ENCODE data around the gene ZNF280B. TPM values are rescaled to one million over a fixed set of nuclear protein-coding genes. Genes with fewer than 3 reads are reported as not detected.

The ZNF280B gene
- total and polyA plus RNA-seq, 2 of the 13 experiments (the other 11 are each of a cell fraction or from before 2014, with no cell fraction given) = 3.7 to 3.9 TPM

DNA sequence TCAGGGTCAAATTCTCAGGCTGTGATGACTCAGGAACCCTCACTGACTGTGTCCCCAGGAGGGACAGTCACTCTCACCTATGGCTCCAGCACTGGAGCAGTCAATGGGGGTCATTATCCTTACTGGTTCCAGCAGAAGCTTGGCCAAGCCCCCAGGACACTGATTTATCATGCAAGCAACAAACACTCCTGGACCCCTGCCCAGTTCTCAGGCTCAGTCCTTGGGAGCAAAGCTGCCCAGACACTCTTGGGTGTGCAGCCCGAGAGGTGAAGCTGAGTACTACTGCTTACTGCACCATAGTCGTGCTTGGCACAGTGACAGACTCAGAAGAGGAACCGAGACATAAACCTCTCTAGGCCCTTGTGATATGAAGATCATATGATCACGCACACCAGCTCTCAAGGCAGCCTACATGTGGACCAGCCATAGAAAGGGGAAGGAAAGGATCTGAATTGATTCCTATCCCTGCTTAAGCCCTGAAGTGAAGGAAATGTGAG lies 58.2 kb downstream of the ZNF280B start (continued):
- TF ChIP-seq, protein P1, sequence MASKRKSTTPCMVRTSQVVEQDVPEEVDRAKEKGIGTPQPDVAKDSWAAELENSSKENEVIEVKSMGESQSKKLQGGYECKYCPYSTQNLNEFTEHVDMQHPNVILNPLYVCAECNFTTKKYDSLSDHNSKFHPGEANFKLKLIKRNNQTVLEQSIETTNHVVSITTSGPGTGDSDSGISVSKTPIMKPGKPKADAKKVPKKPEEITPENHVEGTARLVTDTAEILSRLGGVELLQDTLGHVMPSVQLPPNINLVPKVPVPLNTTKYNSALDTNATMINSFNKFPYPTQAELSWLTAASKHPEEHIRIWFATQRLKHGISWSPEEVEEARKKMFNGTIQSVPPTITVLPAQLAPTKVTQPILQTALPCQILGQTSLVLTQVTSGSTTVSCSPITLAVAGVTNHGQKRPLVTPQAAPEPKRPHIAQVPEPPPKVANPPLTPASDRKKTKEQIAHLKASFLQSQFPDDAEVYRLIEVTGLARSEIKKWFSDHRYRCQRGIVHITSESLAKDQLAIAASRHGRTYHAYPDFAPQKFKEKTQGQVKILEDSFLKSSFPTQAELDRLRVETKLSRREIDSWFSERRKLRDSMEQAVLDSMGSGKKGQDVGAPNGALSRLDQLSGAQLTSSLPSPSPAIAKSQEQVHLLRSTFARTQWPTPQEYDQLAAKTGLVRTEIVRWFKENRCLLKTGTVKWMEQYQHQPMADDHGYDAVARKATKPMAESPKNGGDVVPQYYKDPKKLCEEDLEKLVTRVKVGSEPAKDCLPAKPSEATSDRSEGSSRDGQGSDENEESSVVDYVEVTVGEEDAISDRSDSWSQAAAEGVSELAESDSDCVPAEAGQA (IDR thresholded peaks at IDR 0.05; ENCODE audit: low read depth) = no peak
- TF ChIP-seq, protein P1 (CRISPR knock-in tag; IDR thresholded peaks at IDR 0.05; ENCODE audit: borderline replicate concordance) = no peak
- no peak for TF ChIP-seq ZNF431 (CRISPR knock-in tag; IDR thresholded peaks at IDR 0.05; ENCODE audit: borderline replicate concordance, low read depth)
- no peak for TF ChIP-seq SNAPC2 (CRISPR knock-in tag; IDR thresholded peaks at IDR 0.05)
- TF ChIP-seq MTF2 (CRISPR knock-in tag; IDR thresholded peaks at IDR 0.05; ENCODE audit: borderline replicate concordance) = no peak
- no peak for TF ChIP-seq ZBTB8A (CRISPR knock-in tag; IDR thresholded peaks at IDR 0.05; ENCODE audit: borderline replicate concordance, low read depth)
- TF ChIP-seq ZNF333 (CRISPR knock-in tag; IDR thresholded peaks at IDR 0.05; ENCODE audit: borderline replicate concordance) = no peak
- TF ChIP-seq, protein P2, sequence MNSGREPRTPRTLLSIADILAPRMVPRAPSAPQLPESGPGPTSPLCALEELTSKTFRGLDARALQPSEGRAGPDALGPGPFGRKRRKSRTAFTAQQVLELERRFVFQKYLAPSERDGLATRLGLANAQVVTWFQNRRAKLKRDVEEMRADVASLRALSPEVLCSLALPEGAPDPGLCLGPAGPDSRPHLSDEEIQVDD (CRISPR knock-in tag; IDR thresholded peaks at IDR 0.05; ENCODE audit: borderline replicate concordance) = no peak
- TF ChIP-seq PAF1 (CRISPR knock-in tag; IDR thresholded peaks at IDR 0.05) = no peak
- no peak for TF ChIP-seq SRSF4 (IDR thresholded peaks at IDR 0.05; ENCODE audit: low read depth, low read length, poor library complexity, severe bottlenecking)
- TF ChIP-seq NR2F1 (CRISPR knock-in tag; IDR thresholded peaks at IDR 0.05) = no peak
- no peak for TF ChIP-seq POLR2AphosphoS2 (IDR thresholded peaks at IDR 0.05; ENCODE audit: low read depth, low read length)
- no peak for TF ChIP-seq ZFP62 (CRISPR knock-in tag; IDR thresholded peaks at IDR 0.05)
- TF ChIP-seq, protein P3, sequence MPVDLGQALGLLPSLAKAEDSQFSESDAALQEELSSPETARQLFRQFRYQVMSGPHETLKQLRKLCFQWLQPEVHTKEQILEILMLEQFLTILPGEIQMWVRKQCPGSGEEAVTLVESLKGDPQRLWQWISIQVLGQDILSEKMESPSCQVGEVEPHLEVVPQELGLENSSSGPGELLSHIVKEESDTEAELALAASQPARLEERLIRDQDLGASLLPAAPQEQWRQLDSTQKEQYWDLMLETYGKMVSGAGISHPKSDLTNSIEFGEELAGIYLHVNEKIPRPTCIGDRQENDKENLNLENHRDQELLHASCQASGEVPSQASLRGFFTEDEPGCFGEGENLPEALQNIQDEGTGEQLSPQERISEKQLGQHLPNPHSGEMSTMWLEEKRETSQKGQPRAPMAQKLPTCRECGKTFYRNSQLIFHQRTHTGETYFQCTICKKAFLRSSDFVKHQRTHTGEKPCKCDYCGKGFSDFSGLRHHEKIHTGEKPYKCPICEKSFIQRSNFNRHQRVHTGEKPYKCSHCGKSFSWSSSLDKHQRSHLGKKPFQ (CRISPR knock-in tag; IDR thresholded peaks at IDR 0.05; ENCODE audit: insufficient replicate concordance) = no peak
- TF ChIP-seq ZSCAN9 (CRISPR knock-in tag; IDR thresholded peaks at IDR 0.05; ENCODE audit: borderline replicate concordance) = no peak
- TF ChIP-seq SMAD3 (CRISPR knock-in tag; IDR thresholded peaks at IDR 0.05) = no peak

Data from HepG2 (cell line).